ENCODE measurements around the gene RCC1.
A peak's percentile ranks its signal among the peaks of the same experiment; 100 is the strongest.
"Not testable (repeated sequence)": the region's sequence is repeated elsewhere in the genome, so short reads cannot be mapped to it uniquely, and the experiment has no call there.

The RCC1 gene

GRCh38 chr1:28535180-28535579 is 29.3 kb downstream of the RCC1 start:
- TF ChIP-seq CTCF (IDR thresholded peaks at IDR 0.05; ENCODE audit: low read depth, low read length) = no peak
- H3K4me3 ChIP-seq (replicated peaks in 1 of 2; ENCODE audit: low read depth in 2 of 2, low read length in 2 of 2) = no peak overlapping the region
- no peak for DNase-seq (ENCODE audit: low read depth in 2 of 2)

- no peak for TF ChIP-seq CTCF (IDR thresholded peaks at IDR 0.05; ENCODE audit: low read depth, low read length)
- no peak overlapping the region for H3K4me3 ChIP-seq (replicated peaks in 1 of 2; ENCODE audit: low read depth in 2 of 2, low read length in 2 of 2)
- no peak for DNase-seq (ENCODE audit: low read depth in 2 of 2)
These were observed 31.8 kb downstream of the RCC1 start for GRCh38 chr1:28537457-28538199.

- TF ChIP-seq CTCF (IDR thresholded peaks at IDR 0.05; ENCODE audit: low read depth, low read length) = no peak
- no peak for DNase-seq (ENCODE audit: low read depth in 2 of 2)
- no peak overlapping the region for H3K4me3 ChIP-seq (replicated peaks in 1 of 2; ENCODE audit: low read depth in 2 of 2, low read length in 2 of 2)
These were observed 32.4 kb downstream of the RCC1 start for GRCh38 chr1:28538286-28538685.

- no peak for DNase-seq (ENCODE audit: low read depth in 2 of 2)
- peak; percentile 7 for TF ChIP-seq CTCF (IDR thresholded peaks at IDR 0.05; ENCODE audit: low read depth, low read length)
- no peak overlapping the region for H3K4me3 ChIP-seq (replicated peaks in 1 of 2; ENCODE audit: low read depth in 2 of 2, low read length in 2 of 2)
These were observed 34.8 kb downstream of the RCC1 start for GRCh38 chr1:28540651-28541050.

GRCh38 chr1:28541414-28542015 is 35.7 kb downstream of the RCC1 start:
- H3K4me3 ChIP-seq (replicated peaks in 1 of 2; ENCODE audit: low read depth in 2 of 2, low read length in 2 of 2); DNase-seq (ENCODE audit: low read depth in 2 of 2): not testable (repeated sequence)

GRCh38 chr1:28545246-28545628 is 39.4 kb downstream of the RCC1 start:
- no peak overlapping the region for H3K4me3 ChIP-seq (replicated peaks in 1 of 2; ENCODE audit: low read depth in 2 of 2, low read length in 2 of 2)
- no peak for TF ChIP-seq CTCF (IDR thresholded peaks at IDR 0.05; ENCODE audit: low read depth, low read length)
- no peak for DNase-seq (ENCODE audit: low read depth in 2 of 2)

GRCh38 chr1:28548318-28548717 is 42.5 kb downstream of the RCC1 start:
- peak in 1 of 2 donors; percentile 13 for DNase-seq (ENCODE audit: low read depth in 2 of 2)
- H3K4me3 ChIP-seq (replicated peaks in 1 of 2; ENCODE audit: low read depth in 2 of 2, low read length in 2 of 2) = no peak overlapping the region
- no peak for TF ChIP-seq CTCF (IDR thresholded peaks at IDR 0.05; ENCODE audit: low read depth, low read length)
